ENCODE measurements around the gene ZNF654.

Gene ZNF654

GRCh38 chr3:88150806-88151205, 91.8 kb downstream of the ZNF654 start:
- no peak for TF ChIP-seq CTCF (IDR thresholded peaks at IDR 0.05; ENCODE audit: low read depth, low read length, missing control alignments)
- in situ Hi-C loops (cut with HindIII; ENCODE audit: low sequenced_read_pairs) = no loop called here
- no peak for DNase-seq (ENCODE audit: low read depth)
- H3K4me3 ChIP-seq (ENCODE audit: low read depth, low read length) = peak overlapping the region; percentile 94

- TF ChIP-seq CTCF (IDR thresholded peaks at IDR 0.05; ENCODE audit: low read depth, low read length, missing control alignments) = no peak
- no peak for DNase-seq (ENCODE audit: low read depth)
- H3K4me3 ChIP-seq (ENCODE audit: low read depth, low read length) = peak overlapping the region; percentile 94
- in situ Hi-C loops (cut with HindIII; ENCODE audit: low sequenced_read_pairs) = no loop called here
These were observed 92.3 kb downstream of the ZNF654 start for GRCh38 chr3:88151358-88151757.

- in situ Hi-C loops (cut with HindIII; ENCODE audit: low sequenced_read_pairs) = no loop called here
- no peak for TF ChIP-seq CTCF (IDR thresholded peaks at IDR 0.05; ENCODE audit: low read depth, low read length, missing control alignments)
- DNase-seq (ENCODE audit: low read depth) = no peak
- H3K4me3 ChIP-seq (ENCODE audit: low read depth, low read length) = no peak overlapping the region
These were observed 93.8 kb downstream of the ZNF654 start for GRCh38 chr3:88152841-88153240.

GRCh38 chr3:88166419-88166971, 107.4 kb downstream of the ZNF654 start:
- H3K4me3 ChIP-seq (ENCODE audit: low read depth, low read length) = no peak overlapping the region
- TF ChIP-seq CTCF (IDR thresholded peaks at IDR 0.05; ENCODE audit: low read depth, low read length, missing control alignments) = no peak
- DNase-seq (ENCODE audit: low read depth) = no peak
- in situ Hi-C loops (cut with HindIII; ENCODE audit: low sequenced_read_pairs) = no loop called here

GRCh38 chr3:88167173-88167572, 108.1 kb downstream of the ZNF654 start:
- no peak for DNase-seq (ENCODE audit: low read depth)
- no peak for TF ChIP-seq CTCF (IDR thresholded peaks at IDR 0.05; ENCODE audit: low read depth, low read length, missing control alignments)
- no peak overlapping the region for H3K4me3 ChIP-seq (ENCODE audit: low read depth, low read length)
- in situ Hi-C loops (cut with HindIII; ENCODE audit: low sequenced_read_pairs) = no loop called here

- H3K4me3 ChIP-seq (ENCODE audit: low read depth, low read length) = no peak overlapping the region
- in situ Hi-C loops (cut with HindIII; ENCODE audit: low sequenced_read_pairs) = no loop called here
- no peak for DNase-seq (ENCODE audit: low read depth)
- TF ChIP-seq CTCF (IDR thresholded peaks at IDR 0.05; ENCODE audit: low read depth, low read length, missing control alignments) = no peak
These were observed 108.6 kb downstream of the ZNF654 start for GRCh38 chr3:88167704-88168103.

- in situ Hi-C loops (cut with HindIII; ENCODE audit: low sequenced_read_pairs) = no loop called here
- TF ChIP-seq CTCF (IDR thresholded peaks at IDR 0.05; ENCODE audit: low read depth, low read length, missing control alignments) = no peak
- no peak overlapping the region for H3K4me3 ChIP-seq (ENCODE audit: low read depth, low read length)
- no peak for DNase-seq (ENCODE audit: low read depth)
These were observed 109.1 kb downstream of the ZNF654 start for GRCh38 chr3:88168171-88168570.
